ENCODE measurements around the gene RTP5.

RTP5 gene

GRCh38 chr2:241860184-241861078, 9.1 kb upstream of the RTP5 start:
- 85% methylated on average over 9 of the region's 10 CpGs for WGBS
- Histone ChIP-seq H3K9me3 (ENCODE audit: insufficient read depth, low read depth, low read length) (no peaks in the 10 kb centered on the region), H3K36me3 (ENCODE audit: insufficient read depth, low read length) (no peaks in the 10 kb centered on the region), H3K4me1 (ENCODE audit: insufficient read depth, low read length) (no peaks in the 10 kb centered on the region; the same call in 1 of the 2 replicates), H3K9ac (ENCODE audit: low read depth, low read length) (no peak overlapping the region), H3K27ac (ENCODE audit: low read depth, low read length) (no peak overlapping the region), H3K27me3 (ENCODE audit: insufficient read depth, low read length) (no peaks in the 10 kb centered on the region), H3K4me3 (ENCODE audit: low read length) (no peak overlapping the region)

- Histone ChIP-seq H3K9me3 (ENCODE audit: insufficient read depth, low read depth, low read length) (no peaks in the 10 kb centered on the region), H3K27ac (ENCODE audit: low read depth, low read length) (no peak overlapping the region), H3K27me3 (ENCODE audit: insufficient read depth, low read length) (no peaks in the 10 kb centered on the region), H3K4me1 (ENCODE audit: insufficient read depth, low read length) (no peaks in the 10 kb centered on the region; the same call in 1 of the 2 replicates), H3K9ac (ENCODE audit: low read depth, low read length) (no peak overlapping the region), H3K36me3 (ENCODE audit: insufficient read depth, low read length) (no peaks in the 10 kb centered on the region), H3K4me3 (ENCODE audit: low read length) (no peak overlapping the region)
- 96% methylated on average over 1 of the region's 1 CpG for WGBS
Measured at GRCh38 chr2:241861264-241861663, 8.3 kb upstream of the RTP5 start.

- H3K9me3 ChIP-seq (ENCODE audit: insufficient read depth, low read depth, low read length), result no peaks in the 10 kb centered on the region
- WGBS, result 72% methylated on average over 8 of the region's 8 CpGs
- no peaks in the 10 kb centered on the region; the same call in 1 of the 2 replicates for H3K4me1 ChIP-seq (ENCODE audit: insufficient read depth, low read length)
- no peaks in the 10 kb centered on the region; the same call in 1 of the 2 replicates for H3K27me3 ChIP-seq (ENCODE audit: insufficient read depth, low read length)
- H3K9ac ChIP-seq (ENCODE audit: low read depth, low read length), result no peak overlapping the region
- H3K4me3 ChIP-seq (ENCODE audit: low read length), result no peak overlapping the region
- H3K27ac ChIP-seq (ENCODE audit: low read depth, low read length), result no peak overlapping the region
- H3K36me3 ChIP-seq (ENCODE audit: insufficient read depth, low read length), result no peaks in the 10 kb centered on the region
Measured at GRCh38 chr2:241862093-241862492, 7.4 kb upstream of the RTP5 start.

- H3K4me1 ChIP-seq (ENCODE audit: insufficient read depth, low read length), result no peaks in the 10 kb centered on the region; the same call in 1 of the 2 replicates
- H3K9me3 ChIP-seq (ENCODE audit: insufficient read depth, low read depth, low read length), result no peaks in the 10 kb centered on the region
- no peak overlapping the region for H3K9ac ChIP-seq (ENCODE audit: low read depth, low read length)
- H3K27me3 ChIP-seq (ENCODE audit: insufficient read depth, low read length), result no peaks in the 10 kb centered on the region; the same call in 1 of the 2 replicates
- no peak overlapping the region for H3K27ac ChIP-seq (ENCODE audit: low read depth, low read length)
- WGBS, result 91% methylated on average over 21 of the region's 22 CpGs
- H3K36me3 ChIP-seq (ENCODE audit: insufficient read depth, low read length), result no peaks in the 10 kb centered on the region
- no peak overlapping the region for H3K4me3 ChIP-seq (ENCODE audit: low read length)
Measured at GRCh38 chr2:241862775-241863535, 6.6 kb upstream of the RTP5 start.

GRCh38 chr2:241863536-241863954, 6.0 kb upstream of the RTP5 start:
- Histone ChIP-seq H3K4me3 (ENCODE audit: low read length) (no peak overlapping the region), H3K27ac (ENCODE audit: low read depth, low read length) (no peak overlapping the region), H3K27me3 (ENCODE audit: insufficient read depth, low read length) (no peaks in the 10 kb centered on the region; the same call in 1 of the 2 replicates), H3K4me1 (ENCODE audit: insufficient read depth, low read length) (no peaks in the 10 kb centered on the region; the same call in 1 of the 2 replicates), H3K9me3 (ENCODE audit: insufficient read depth, low read depth, low read length) (no peaks in the 10 kb centered on the region), H3K9ac (ENCODE audit: low read depth, low read length) (no peak overlapping the region), H3K36me3 (ENCODE audit: insufficient read depth, low read length) (no peaks in the 10 kb centered on the region)
- 82% methylated on average over 29 of the region's 29 CpGs for WGBS

GRCh38 chr2:241864168-241864849, 5.2 kb upstream of the RTP5 start:
- 74% methylated on average over 2 of the region's 2 CpGs for WGBS
- no peaks in the 10 kb centered on the region for H3K4me1 ChIP-seq (ENCODE audit: insufficient read depth, low read length)
- H3K9ac ChIP-seq (ENCODE audit: low read depth, low read length), result no peak overlapping the region
- H3K27ac ChIP-seq (ENCODE audit: low read depth, low read length), result no peak overlapping the region
- no peaks in the 10 kb centered on the region for H3K9me3 ChIP-seq (ENCODE audit: insufficient read depth, low read depth, low read length)
- no peak overlapping the region for H3K4me3 ChIP-seq (ENCODE audit: low read length)
- H3K27me3 ChIP-seq (ENCODE audit: insufficient read depth, low read length), result no peaks in the 10 kb centered on the region; the same call in 1 of the 2 replicates
- no peaks in the 10 kb centered on the region for H3K36me3 ChIP-seq (ENCODE audit: insufficient read depth, low read length)

- no peak overlapping the region for H3K27ac ChIP-seq (ENCODE audit: low read depth, low read length)
- 94% methylated on average over 5 of the region's 5 CpGs for WGBS
- no peak overlapping the region for H3K4me3 ChIP-seq (ENCODE audit: low read length)
- H3K36me3 ChIP-seq (ENCODE audit: insufficient read depth, low read length), result no peaks in the 10 kb centered on the region
- H3K27me3 ChIP-seq (ENCODE audit: insufficient read depth, low read length), result no peaks in the 10 kb centered on the region; the same call in 1 of the 2 replicates
- no peaks in the 10 kb centered on the region for H3K4me1 ChIP-seq (ENCODE audit: insufficient read depth, low read length)
- H3K9ac ChIP-seq (ENCODE audit: low read depth, low read length), result no peak overlapping the region
- no peaks in the 10 kb centered on the region for H3K9me3 ChIP-seq (ENCODE audit: insufficient read depth, low read depth, low read length)
Measured at GRCh38 chr2:241864850-241865213, 4.7 kb upstream of the RTP5 start.

- Histone ChIP-seq H3K9me3 (ENCODE audit: insufficient read depth, low read depth, low read length) (no peaks in the 10 kb centered on the region), H3K4me3 (ENCODE audit: low read length) (no peak overlapping the region), H3K27me3 (ENCODE audit: insufficient read depth, low read length) (no peaks in the 10 kb centered on the region; the same call in 1 of the 2 replicates), H3K4me1 (ENCODE audit: insufficient read depth, low read length) (no peaks in the 10 kb centered on the region), H3K9ac (ENCODE audit: low read depth, low read length) (no peak overlapping the region), H3K36me3 (ENCODE audit: insufficient read depth, low read length) (no peaks in the 10 kb centered on the region), H3K27ac (ENCODE audit: low read depth, low read length) (no peak overlapping the region)
- 90% methylated on average over 3 of the region's 3 CpGs for WGBS
Measured at GRCh38 chr2:241865416-241865956, 4.0 kb upstream of the RTP5 start.

- H3K36me3 ChIP-seq (ENCODE audit: insufficient read depth, low read length), result no peaks in the 10 kb centered on the region
- H3K9me3 ChIP-seq (ENCODE audit: insufficient read depth, low read depth, low read length), result no peaks in the 10 kb centered on the region
- H3K4me3 ChIP-seq (ENCODE audit: low read length), result no peak overlapping the region
- no peaks in the 10 kb centered on the region for H3K4me1 ChIP-seq (ENCODE audit: insufficient read depth, low read length)
- no peak overlapping the region for H3K9ac ChIP-seq (ENCODE audit: low read depth, low read length)
- H3K27ac ChIP-seq (ENCODE audit: low read depth, low read length), result no peak overlapping the region
- H3K27me3 ChIP-seq (ENCODE audit: insufficient read depth, low read length), result no peaks in the 10 kb centered on the region; the same call in 1 of the 2 replicates
- WGBS, result 28% methylated on average over 30 of the region's 31 CpGs
Measured at GRCh38 chr2:241865957-241866789, 3.4 kb upstream of the RTP5 start.
